Measurements from ENCODE around the gene PSMB3.
"Not testable (repeated sequence)": the region's sequence is repeated elsewhere in the genome, so short reads cannot be mapped to it uniquely, and the experiment has no call there.

PSMB3 gene

GRCh38 chr17:38750044-38750311 is 2.6 kb upstream of the PSMB3 start:
- ATAC-seq: no peak

GRCh38 chr17:38750312-38751121 is 2.0 kb upstream of the PSMB3 start:
- ATAC-seq: no peak

GRCh38 chr17:38751144-38751807 is 1.3 kb upstream of the PSMB3 start:
- no peak for ATAC-seq

DNA sequence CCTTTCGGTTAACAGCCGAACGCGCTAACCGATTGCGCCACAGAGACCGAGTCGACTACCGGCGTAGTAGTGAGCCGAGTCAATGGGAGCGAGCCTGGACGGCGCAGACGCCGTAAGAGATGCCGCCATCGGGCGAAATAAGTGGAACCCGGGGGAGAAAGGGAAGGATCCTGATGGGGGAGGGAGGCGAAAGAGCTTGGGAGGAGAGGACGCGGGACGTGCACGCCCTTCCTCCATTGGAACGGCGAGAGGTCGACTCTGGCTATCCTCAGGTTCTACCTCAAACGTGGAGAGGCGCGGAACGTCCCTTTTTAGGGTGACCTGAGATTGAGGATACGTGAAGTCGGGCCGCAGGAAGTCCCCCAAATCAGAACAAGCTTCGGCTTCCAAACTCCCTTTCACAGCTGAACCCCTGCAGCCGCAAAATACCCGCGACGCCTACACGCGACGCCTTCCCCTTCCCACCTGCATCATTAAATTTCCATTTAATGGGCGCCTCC is 683 bp upstream of the PSMB3 start:
- ATAC-seq: peak; percentile 14 to 35

DNA sequence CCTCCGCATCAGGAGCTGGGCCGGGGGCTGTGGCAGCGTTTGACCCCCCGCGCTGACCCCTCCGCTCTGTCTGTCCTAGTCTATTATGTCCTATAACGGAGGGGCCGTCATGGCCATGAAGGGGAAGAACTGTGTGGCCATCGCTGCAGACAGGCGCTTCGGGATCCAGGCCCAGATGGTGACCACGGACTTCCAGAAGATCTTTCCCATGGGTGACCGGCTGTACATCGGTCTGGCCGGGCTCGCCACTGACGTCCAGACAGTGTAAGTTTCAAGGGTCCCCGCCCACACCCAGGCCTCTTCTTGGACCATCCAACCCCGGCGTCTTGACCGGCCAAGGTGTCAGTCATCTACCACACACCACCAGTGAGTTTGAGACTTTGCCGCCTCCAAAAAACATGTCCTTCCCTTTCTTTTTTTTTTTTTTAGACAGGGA is 548 bp downstream of the PSMB3 start:
- no peak for ATAC-seq

- peak; percentile 25 to 36 for ATAC-seq
These were observed 9.1 kb downstream of the PSMB3 start for GRCh38 chr17:38761612-38762011.

GRCh38 chr17:38762231-38762630 is 9.7 kb downstream of the PSMB3 start:
- no peak for ATAC-seq

- no peak for ATAC-seq
These were observed 13.8 kb downstream of the PSMB3 start for GRCh38 chr17:38766341-38766740.

DNA sequence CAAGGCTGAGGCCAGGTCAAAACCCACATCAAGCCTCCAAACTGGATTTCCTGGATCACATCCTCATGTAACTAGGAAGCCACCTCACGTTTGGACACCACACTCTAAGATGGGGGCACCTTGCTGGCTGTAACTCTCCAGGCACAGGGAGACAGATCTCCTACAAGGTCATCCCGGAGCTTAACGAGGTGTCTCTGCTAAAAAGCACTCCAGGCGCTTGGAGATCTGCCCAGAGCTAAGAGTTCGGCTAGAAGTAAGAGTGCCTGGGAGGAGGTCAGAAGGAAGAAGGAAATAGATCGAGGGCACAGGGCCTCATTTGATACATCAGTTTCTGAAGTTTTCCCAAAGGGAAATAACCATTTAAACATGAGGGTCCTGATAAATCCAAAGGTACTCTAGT is 15.9 kb downstream of the PSMB3 start:
- ATAC-seq: no peak

GRCh38 chr17:38773258-38773657 is 20.7 kb downstream of the PSMB3 start:
- no peak for ATAC-seq

DNA sequence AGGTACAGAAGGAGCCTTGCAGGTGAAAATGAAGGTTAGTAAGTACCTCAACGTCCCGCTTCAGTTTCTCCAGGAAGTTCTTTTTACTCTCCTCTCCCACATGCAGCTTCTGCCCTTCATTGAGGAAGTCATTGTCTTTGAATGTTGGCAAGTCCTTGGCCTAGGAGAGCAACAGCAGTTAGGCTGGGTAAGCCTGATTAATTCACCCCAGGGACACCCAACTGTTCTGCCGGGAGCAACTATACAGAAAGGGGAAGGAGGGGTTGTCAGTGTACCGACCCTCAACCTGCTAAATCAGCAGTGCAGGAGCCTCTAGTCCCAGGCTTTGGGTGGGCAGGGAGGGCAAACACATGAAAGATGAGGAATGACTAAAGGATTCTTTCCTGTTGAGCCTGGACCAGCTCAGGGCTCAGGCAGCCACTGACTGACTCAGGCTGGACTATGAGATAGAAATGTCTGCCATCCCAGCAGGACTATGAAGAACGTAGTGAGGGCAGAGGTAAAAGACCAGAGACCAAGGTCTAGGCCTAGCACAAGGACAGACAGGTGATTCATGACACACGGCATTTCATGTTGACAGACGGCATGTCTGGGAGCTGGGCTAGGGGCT is 25.2 kb downstream of the PSMB3 start:
- no peak for ATAC-seq

- no peak for ATAC-seq
These were observed 27.6 kb downstream of the PSMB3 start for GRCh38 chr17:38779965-38780752.

DNA sequence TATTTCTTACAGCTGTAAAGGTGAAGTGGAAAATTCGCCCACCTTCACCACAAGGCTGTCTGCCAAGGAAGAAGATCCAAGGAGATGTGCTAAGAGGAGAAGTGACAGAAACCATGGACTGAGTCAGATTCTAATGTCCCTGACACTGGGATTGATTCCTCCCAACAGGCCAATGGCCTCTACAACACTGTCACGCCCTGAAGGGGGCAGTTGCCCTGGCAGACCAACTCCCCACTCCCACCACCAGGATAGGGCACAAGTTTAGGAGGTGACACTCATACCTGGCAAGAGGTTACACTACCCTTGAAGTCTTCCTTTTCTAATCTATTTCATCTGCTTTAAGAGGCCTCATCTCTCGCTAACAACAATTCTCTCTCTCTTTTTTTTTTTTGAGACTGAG is 30.7 kb downstream of the PSMB3 start:
- ATAC-seq: no peak

- ATAC-seq: no peak
These were observed 33.8 kb downstream of the PSMB3 start for GRCh38 chr17:38786372-38786771.

DNA sequence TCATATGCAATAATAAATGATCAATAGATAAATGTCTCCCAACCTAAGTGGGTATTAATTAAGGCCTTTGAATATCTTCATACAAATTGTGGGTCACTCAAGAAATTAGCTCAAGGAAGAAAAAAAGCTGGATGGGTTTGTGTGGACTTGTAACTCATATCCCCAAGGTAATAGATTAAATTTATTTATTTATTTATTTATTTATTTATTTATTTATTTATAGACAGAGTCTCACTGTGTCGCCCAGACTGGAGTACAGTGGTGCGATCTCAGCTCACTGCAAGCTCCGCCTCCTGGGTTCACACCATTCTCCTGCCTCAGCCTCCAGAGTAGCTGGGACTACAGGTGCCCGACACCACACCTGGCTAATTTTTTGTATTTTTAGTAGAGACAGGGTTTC is 35.5 kb downstream of the PSMB3 start:
- not testable (repeated sequence) for ATAC-seq

DNA sequence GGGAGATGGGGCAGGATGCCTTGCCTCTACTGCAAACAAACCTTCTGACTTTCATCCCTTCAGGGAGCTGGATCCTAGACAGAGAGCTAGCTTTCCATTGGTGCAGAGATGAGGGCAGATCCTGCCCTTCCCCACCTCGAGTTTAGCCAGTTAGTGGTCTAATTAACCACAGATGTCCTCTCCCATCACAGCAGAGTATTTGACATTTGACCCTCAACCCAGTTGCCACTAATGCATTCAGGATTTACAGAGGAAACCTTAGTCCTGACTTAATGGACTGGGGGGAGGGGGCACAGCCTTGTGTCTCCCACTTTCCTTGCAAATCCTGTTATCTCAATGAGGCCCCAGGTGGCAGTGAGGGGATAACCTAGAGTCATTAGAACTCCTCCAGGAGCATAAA is 36.6 kb downstream of the PSMB3 start:
- ATAC-seq: no peak

GRCh38 chr17:38790148-38790707 is 37.7 kb downstream of the PSMB3 start:
- ATAC-seq: not testable (repeated sequence)

GRCh38 chr17:38791162-38791561 is 38.6 kb downstream of the PSMB3 start:
- ATAC-seq: no peak

DNA sequence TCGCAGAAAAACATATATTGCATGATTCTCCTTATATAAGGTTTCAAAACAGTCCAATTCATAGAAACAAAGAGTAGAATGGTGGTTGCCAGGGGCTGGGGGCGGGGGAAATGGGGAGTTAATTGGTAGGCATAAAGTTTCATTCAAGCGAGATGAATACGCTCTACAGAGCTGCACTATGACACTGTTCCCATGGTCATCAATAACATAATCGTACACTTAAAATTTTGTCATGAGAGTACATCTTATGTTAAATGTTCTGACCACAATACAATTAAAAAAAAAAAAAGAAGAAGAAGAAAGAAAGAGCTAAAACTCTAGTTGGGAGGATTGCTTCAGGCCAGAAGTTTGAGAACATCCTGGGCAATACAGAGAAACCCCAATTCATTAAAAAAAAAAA is 41.7 kb downstream of the PSMB3 start:
- no peak for ATAC-seq

- ATAC-seq: no peak
These were observed 44.1 kb downstream of the PSMB3 start for GRCh38 chr17:38796451-38797157.

DNA sequence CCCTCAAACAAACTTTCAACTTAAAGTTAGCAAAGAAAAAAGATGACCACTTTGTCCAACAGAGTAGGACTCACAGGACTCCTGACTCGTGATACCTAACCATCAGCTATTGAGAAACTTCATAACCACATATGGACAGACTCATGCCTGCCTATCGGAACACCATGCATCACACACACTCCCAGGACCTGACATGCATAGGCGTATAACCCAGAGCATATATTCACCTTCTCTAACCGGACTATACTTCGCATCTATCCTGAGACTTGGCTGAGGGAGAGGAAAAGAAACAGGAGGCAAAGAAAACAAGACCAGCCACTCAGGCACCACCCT is 44.6 kb downstream of the PSMB3 start:
- ATAC-seq: no peak

- no peak for ATAC-seq
These were observed 45.3 kb downstream of the PSMB3 start for GRCh38 chr17:38797828-38798227.

Data from activated CD4-positive, CD25-positive, alpha-beta regulatory T cell treated with anti-CD3 and anti-CD28 coated beads, Interleukin-2, amount 50 U/mL, for 24 hours (primary cell).